ENCODE measurements around the gene FOXB1. TPM values are rescaled to one million over a fixed set of nuclear protein-coding genes. Genes with fewer than 3 reads are reported as not detected.

FOXB1 gene
- total RNA-seq, 4 donors from 2014 or later: not detected

GRCh38 chr15:59963925-59964324, 40.2 kb upstream of the FOXB1 start:
- Histone ChIP-seq H3K27ac (replicated peaks in 1 of 4) (no peak overlapping the region), H3K4me3 (no peak overlapping the region), H3K36me3 (no peaks in the 10 kb centered on the region), H3K27me3 (no peaks in the 10 kb centered on the region), H3K9me3 (peaks cover 0 to 28% (median 25%) of the 10 kb centered on the region in 4 donors), H3K4me1 (no peaks in the 10 kb centered on the region)
- intact Hi-C loops (cut with DNase I): no loop called here
- TF ChIP-seq POLR2A (IDR thresholded peaks at IDR 0.05; ENCODE audit: low read depth) (no peak), CTCF (IDR thresholded peaks at IDR 0.05) (no peak), POLR2AphosphoS5 (IDR thresholded peaks at IDR 0.05) (no peak), EP300 (IDR thresholded peaks at IDR 0.05) (no peak)
- no peak for DNase-seq (ENCODE audit: extremely low spot score)

DNA sequence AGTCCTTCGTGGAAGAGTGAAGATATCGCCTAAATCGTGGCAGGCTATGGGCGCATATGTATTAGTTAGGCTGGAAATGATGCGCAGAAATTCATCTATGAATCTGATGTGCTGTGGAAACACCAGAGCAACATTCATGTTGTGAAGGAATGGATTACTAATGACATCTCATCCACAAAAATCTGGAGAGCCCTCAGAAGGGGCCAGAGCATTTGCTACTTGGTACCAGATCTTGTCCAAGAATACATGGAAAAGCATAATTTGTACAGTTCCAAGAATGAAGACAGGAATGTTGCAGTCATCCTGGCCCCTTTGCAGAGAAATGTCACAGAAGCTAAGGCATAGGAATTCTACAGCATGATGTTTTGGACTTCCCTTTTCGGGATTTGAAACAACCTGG, 38.4 kb upstream of the FOXB1 start:
- Histone ChIP-seq H3K4me3 (no peak overlapping the region), H3K27me3 (no peaks in the 10 kb centered on the region), H3K27ac (replicated peaks in 1 of 4) (no peak overlapping the region), H3K4me1 (no peaks in the 10 kb centered on the region), H3K9me3 (peaks cover 0 to 19% (median 9%) of the 10 kb centered on the region in 4 donors), H3K36me3 (no peaks in the 10 kb centered on the region)
- intact Hi-C loops (cut with DNase I): no loop called here
- 92% methylated on average over 6 of the region's 6 CpGs for WGBS
- TF ChIP-seq POLR2A (IDR thresholded peaks at IDR 0.05; ENCODE audit: low read depth): no peak
- no peak for TF ChIP-seq CTCF (IDR thresholded peaks at IDR 0.05)
- TF ChIP-seq EP300 (IDR thresholded peaks at IDR 0.05): no peak
- TF ChIP-seq POLR2AphosphoS5 (IDR thresholded peaks at IDR 0.05): no peak
- DNase-seq (ENCODE audit: extremely low spot score): no peak

DNA sequence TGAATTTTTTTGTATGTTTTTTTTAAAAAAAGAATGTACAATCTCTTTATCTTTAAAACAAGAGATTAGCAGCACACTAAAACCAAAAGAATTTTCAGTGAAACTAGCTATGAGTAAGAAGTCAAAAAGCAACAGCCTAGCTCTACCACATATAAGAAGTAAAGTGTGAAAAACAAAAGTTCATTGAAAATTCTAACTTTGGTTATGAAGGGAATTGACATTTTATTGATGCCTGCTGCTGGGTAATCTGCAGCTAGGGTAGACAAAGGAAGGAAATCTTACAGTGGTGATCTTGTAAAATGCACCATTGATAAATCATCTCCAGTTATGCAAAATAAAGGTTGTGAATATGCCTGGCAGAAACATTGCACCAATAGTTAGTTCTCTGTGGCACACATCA, 37.8 kb upstream of the FOXB1 start:
- Histone ChIP-seq H3K9me3 (peaks cover 0 to 14% (median 4%) of the 10 kb centered on the region in 4 donors), H3K27me3 (no peaks in the 10 kb centered on the region), H3K27ac (replicated peaks in 1 of 4) (no peak overlapping the region), H3K36me3 (no peaks in the 10 kb centered on the region), H3K4me1 (no peaks in the 10 kb centered on the region), H3K4me3 (no peak overlapping the region)
- no peak for TF ChIP-seq POLR2A (IDR thresholded peaks at IDR 0.05; ENCODE audit: low read depth)
- no peak for TF ChIP-seq POLR2AphosphoS5 (IDR thresholded peaks at IDR 0.05)
- TF ChIP-seq EP300 (IDR thresholded peaks at IDR 0.05): no peak
- TF ChIP-seq CTCF (IDR thresholded peaks at IDR 0.05): no peak
- intact Hi-C loops (cut with DNase I): no loop called here
- DNase-seq (ENCODE audit: extremely low spot score): no peak

DNA sequence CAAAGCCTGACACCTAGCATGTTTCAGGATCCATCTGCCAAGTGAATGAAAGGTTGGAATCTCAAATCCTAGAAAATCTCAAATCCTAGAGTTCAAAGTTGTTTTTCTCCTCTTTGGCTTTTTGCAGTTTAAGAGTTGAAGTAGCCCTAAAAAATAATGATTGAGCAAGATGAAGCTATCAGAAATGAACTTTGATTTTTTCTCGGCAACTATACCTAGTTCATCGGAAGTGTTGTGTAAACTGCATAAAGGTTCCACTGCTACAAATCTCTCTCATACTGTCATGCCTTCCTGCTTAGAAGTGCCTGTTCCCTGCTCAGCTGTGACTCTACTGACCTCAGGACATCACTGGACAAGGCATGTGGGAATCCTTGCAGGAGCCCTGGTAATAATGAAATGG, 35.8 kb upstream of the FOXB1 start:
- H3K4me3 ChIP-seq: no peak overlapping the region
- DNase-seq (ENCODE audit: extremely low spot score): no peak
- 89% methylated on average over 2 of the region's 2 CpGs for WGBS
- H3K4me1 ChIP-seq: no peaks in the 10 kb centered on the region
- H3K9me3 ChIP-seq: peaks cover 0 to 4% (median 2%) of the 10 kb centered on the region in 4 donors
- intact Hi-C loops (cut with DNase I): no loop called here
- H3K27ac ChIP-seq (replicated peaks in 1 of 4): no peak overlapping the region
- TF ChIP-seq POLR2AphosphoS5 (IDR thresholded peaks at IDR 0.05) (no peak), CTCF (IDR thresholded peaks at IDR 0.05) (no peak), POLR2A (IDR thresholded peaks at IDR 0.05; ENCODE audit: low read depth) (no peak), EP300 (IDR thresholded peaks at IDR 0.05) (no peak)
- H3K27me3 ChIP-seq: peaks cover 0 to 6% (median 0%) of the 10 kb centered on the region in 4 donors
- no peaks in the 10 kb centered on the region for H3K36me3 ChIP-seq

- Histone ChIP-seq H3K27me3 (peaks cover 0 to 14% (median 0%) of the 10 kb centered on the region in 4 donors), H3K4me1 (no peaks in the 10 kb centered on the region), H3K4me3 (no peak overlapping the region), H3K36me3 (no peaks in the 10 kb centered on the region), H3K9me3 (no peaks in the 10 kb centered on the region), H3K27ac (replicated peaks in 1 of 4) (no peak overlapping the region)
- 59% methylated on average over 1 of the region's 1 CpG for WGBS
- no peak for DNase-seq (ENCODE audit: extremely low spot score)
- no peak for TF ChIP-seq EP300 (IDR thresholded peaks at IDR 0.05)
- TF ChIP-seq CTCF (IDR thresholded peaks at IDR 0.05): no peak
- TF ChIP-seq POLR2AphosphoS5 (IDR thresholded peaks at IDR 0.05): no peak
- TF ChIP-seq POLR2A (IDR thresholded peaks at IDR 0.05; ENCODE audit: low read depth): no peak
- intact Hi-C loops (cut with DNase I): no loop called here
Observed at GRCh38 chr15:59972241-59972640, 31.9 kb upstream of the FOXB1 start.

All from esophagus muscularis mucosa (tissue), 4 donors.